Measurements from ENCODE around the gene TRABD2B.

Gene TRABD2B

DNA sequence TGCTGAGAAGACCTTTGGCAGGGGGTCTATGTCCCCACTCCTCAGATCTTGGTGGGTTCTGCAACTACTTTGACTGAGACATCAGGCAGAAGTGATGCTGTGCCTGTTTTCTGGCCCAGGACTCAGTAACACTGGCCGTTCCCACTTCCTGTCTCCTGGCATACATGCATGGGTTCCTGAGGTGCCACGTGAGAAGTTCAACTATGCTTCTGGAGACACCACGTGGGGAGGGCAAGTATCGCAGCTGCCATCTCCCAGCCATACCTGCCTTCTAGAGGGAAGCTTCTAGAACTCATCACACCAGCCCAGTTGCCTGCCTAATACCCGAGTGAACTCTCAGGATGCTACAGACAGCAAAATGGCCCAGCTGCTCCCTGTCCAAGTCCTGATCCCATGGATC lies 65.8 kb downstream of the TRABD2B start:
- no peak for FAIRE-seq

GRCh38 chr1:47930210-47930840 lies 66.9 kb downstream of the TRABD2B start:
- FAIRE-seq: no peak

DNA sequence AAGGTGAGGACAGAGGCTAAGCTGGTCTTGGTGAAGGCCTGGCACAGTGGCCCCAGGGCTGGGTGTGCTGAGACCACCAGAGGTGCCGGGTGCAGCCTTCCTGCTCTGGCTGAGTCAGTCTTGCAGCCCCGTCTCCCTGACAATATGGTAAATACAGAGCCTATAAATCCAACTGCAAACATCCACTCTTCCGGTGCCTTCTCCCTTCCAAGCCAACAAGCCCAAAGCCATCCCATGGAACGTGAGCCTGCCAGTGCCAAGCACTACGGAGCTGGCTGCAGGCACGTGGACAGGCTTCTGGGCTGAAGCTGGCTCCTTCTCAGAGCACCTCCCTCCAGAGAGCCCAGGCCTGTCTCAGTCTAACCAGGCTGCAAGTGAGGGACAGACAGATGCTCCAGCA lies 70.0 kb downstream of the TRABD2B start:
- no peak for FAIRE-seq

- no peak for FAIRE-seq
These were observed 70.7 kb downstream of the TRABD2B start for GRCh38 chr1:47926461-47926999.

- no peak for FAIRE-seq
These were observed 72.7 kb downstream of the TRABD2B start for GRCh38 chr1:47924270-47925048.

GRCh38 chr1:47921935-47922415 lies 75.2 kb downstream of the TRABD2B start:
- FAIRE-seq: no peak

GRCh38 chr1:47919113-47919833 lies 77.9 kb downstream of the TRABD2B start:
- FAIRE-seq: no peak

DNA sequence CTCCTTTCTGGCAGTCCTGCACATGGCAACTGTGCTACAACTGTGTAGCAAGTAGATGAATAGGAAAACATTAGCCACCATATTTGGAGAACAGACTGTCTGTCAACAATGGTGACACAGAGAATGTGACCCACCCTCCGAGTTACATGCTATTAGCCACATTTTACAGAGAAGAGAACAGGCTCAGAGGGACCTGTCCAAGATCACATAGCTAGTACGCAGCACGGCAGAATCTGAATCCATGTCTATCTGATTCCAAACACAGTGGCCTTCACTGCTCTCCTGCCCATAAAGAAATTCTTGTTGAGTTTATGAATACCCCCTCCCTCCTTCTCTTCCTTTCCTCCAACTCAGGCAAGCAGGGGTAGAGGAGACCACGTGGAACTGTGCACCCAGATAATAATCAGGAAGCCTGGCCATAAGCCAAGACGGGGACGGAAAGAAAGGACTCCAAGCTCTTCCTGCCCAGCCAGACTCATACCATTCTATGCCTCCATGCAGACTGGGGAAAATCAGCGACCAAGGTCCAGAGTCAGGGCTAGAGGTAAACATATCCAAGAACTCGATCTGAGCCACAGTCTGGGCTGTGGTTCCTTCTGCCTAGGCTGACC lies 78.8 kb downstream of the TRABD2B start:
- no peak for FAIRE-seq

- no peak for FAIRE-seq
These were observed 79.5 kb downstream of the TRABD2B start for GRCh38 chr1:47917687-47918086.

GRCh38 chr1:47915677-47916353 lies 81.4 kb downstream of the TRABD2B start:
- FAIRE-seq: no peak

GRCh38 chr1:47914952-47915676 lies 82.1 kb downstream of the TRABD2B start:
- FAIRE-seq: no peak

DNA sequence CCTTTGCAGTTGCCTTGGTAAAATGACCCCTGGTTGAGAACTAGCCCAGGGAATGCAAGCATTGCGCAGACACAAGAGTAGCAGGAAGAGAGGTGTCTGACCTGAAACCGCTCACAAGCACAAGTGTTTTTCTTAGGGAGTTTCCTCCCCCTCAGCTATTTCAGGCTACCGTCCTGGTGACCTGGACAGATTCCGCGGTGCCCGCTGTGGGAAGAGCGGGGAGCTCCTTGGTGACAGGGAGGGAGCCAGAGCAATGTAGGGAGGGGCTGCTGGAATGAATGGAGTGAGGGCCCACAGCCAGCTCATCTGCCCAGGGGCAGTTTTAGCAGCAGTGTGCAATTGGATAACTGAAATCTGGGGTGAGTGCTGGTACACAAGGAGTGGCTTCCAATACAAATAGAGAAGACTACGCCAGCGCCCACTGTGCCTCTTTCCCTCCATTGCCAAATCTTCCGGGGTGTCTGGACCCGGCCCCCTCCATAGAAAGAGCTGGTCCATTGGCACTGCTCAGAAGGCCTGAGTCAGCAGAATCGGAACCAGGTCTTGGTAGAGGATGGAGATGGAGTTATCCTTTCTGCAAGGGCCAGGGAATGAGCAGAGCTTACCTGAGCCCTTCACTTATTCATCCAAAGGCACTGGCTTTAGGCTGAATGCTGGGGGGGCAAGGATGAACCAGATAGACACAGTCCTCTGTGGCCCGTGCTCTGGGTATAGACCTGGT lies 82.8 kb downstream of the TRABD2B start:
- FAIRE-seq: no peak

GRCh38 chr1:47913225-47913823 lies 83.9 kb downstream of the TRABD2B start:
- FAIRE-seq: no peak

DNA sequence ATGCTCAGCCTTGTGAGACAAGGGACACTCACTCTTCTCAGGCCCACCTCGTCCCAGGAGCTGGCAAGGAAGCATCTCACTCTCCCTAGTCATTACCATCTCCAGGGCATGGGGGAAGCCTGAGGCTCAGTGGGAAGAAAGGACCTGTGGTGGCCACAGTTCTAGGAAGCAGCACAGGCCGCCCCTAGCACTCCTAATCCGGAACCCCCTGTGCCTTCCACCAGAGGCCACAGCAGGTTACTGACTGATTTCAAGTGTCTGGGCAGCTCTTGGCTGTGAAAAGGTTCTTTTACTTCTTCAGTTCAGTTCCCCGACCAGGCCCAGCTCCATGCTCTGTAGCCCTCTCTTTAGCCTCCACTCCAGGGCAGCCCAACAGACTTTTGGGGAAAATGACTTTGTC lies 84.4 kb downstream of the TRABD2B start:
- FAIRE-seq: no peak

DNA sequence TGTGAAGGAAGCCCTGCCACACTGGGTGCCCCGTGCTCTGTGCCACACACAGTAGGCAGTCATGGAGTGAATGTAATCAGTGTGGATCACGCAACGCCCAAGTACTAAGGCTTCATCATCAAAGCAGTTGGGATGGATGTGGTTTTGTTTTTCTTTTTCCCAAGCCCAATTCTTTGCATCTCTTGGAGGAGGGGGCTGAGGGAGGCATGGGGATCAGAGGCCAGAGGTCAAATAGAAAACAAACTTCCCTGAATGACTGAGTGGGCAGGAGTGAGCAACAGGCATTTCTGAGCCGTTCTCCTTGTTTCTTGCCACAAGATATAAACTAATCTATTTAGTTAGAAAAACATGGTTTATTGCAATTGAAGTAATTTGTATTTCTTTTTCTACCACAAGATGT lies 85.3 kb downstream of the TRABD2B start:
- FAIRE-seq: no peak

DNA sequence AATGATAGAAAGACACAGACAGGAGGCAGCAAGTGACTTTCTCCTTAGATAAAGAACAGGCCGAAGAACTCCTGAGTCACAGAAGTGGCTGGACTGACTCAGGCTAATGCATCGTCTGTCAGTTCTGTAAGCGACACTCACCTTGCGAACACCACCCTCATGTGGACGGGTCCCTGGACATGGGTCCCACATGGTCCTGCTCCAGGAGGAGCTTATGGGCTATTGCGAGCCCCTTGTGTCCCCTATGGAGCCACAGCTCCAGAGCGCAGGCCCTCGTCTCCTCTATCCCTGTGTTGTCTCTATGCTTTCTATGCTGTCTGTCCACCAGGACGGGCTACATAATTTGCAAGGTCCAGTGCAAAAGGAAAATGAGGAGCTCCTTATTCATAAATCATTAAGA lies 85.8 kb downstream of the TRABD2B start:
- FAIRE-seq: no peak

DNA sequence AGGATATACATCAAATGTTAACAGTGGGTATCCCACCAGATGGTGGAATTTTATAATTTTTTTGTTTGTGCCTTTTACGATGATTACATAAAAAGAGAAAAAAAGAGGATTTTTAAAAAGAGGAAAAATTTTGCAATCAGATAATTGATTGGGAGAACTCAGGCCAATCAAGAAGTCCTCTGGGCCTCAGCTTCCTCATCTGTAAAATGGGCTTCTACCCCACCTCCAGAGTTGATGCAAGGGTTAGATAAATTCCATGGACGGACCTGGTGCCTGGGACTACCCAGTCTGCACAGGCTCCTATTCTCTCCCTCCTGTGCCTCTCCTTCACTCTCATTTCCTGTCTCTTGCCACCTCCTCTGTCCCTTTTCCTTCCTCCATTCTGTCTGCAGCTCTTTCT lies 88.9 kb downstream of the TRABD2B start:
- no peak for FAIRE-seq

DNA sequence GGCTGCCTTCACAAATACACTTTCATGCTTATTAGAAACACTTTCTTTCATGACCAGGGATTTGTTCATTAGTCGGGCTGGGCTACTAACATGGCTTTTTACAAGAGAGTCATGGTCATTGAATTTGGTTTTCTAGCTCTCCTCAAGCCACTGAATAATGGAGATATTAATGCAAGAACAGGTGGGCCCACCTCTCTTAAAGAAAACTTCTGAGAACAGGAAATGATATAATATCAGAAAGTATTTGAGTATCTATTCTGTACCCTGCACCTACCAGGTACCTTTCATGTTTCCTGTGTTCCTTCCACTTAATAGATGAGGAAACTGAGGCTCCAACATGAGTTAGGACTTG lies 90.0 kb downstream of the TRABD2B start:
- no peak for FAIRE-seq

DNA sequence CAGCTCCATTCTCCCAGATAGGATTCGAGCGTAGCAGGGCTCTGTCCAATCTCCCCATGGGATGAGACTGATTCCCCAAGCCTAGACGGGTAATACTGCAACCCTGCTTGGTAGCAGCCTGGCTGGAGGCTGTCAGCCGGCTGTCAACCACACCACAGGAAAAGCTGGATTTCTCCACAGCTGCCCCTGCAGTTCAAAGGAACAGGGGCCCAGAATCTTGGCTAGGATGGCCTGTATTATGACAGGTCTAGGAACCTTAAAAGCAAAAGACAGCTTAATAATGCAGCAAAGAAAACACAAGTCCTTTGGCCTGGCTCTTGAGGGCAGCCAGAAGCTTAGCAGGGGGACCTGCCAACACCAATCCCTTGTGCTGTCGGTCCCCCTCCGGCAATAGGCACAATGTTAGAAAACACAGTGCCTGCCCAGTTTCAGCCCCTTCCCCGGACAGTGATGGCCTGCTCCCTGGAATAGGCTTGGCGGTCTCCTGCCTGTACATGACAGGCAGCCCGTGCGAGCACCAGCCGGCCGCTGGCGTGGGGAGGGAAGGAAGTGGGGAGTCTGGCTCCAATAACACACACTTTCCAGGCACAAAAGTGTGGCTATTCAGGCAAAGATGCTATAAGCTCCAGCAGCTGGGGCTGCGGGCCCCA lies 90.5 kb downstream of the TRABD2B start:
- no peak for FAIRE-seq

- FAIRE-seq: no peak
These were observed 91.2 kb downstream of the TRABD2B start for GRCh38 chr1:47906009-47906432.

All from TTC549 (cell line).